GM21576 (cell line): ENCODE results near the gene LILRB2.
"Not testable (repeated sequence)": the region's sequence is repeated elsewhere in the genome, so short reads cannot be mapped to it uniquely, and the experiment has no call there.

Experiments used
- ATAC-seq: cut with Tn5 transposase; IDR thresholded peaks from one replicate; pipeline ENCODE4 v1.9.1; 2021; ENCODE audit warnings: mild to moderate bottlenecking, moderate library complexity; ENCODE audit not compliant: unreplicated experiment

The LILRB2 gene

GRCh38 chr19:54275951-54276350 is 5.0 kb downstream of the LILRB2 start:
- ATAC-seq: no peak

- not testable (repeated sequence) for ATAC-seq
Measured at GRCh38 chr19:54274516-54274915, 6.4 kb downstream of the LILRB2 start.

- ATAC-seq: no peak
Measured at GRCh38 chr19:54273821-54274220, 7.1 kb downstream of the LILRB2 start.

- ATAC-seq: not testable (repeated sequence)
Measured at GRCh38 chr19:54272181-54272580, 8.7 kb downstream of the LILRB2 start.

- not testable (repeated sequence) for ATAC-seq
Measured at GRCh38 chr19:54271587-54271986, 9.3 kb downstream of the LILRB2 start.

- no peak for ATAC-seq
Measured at GRCh38 chr19:54271106-54271505, 9.8 kb downstream of the LILRB2 start.

GRCh38 chr19:54268936-54269335 is 12.0 kb downstream of the LILRB2 start:
- no peak for ATAC-seq

- no peak for ATAC-seq
Measured at GRCh38 chr19:54266133-54266532, 14.8 kb downstream of the LILRB2 start.

GRCh38 chr19:54262470-54262869 is 18.4 kb downstream of the LILRB2 start:
- ATAC-seq: no peak

GRCh38 chr19:54262066-54262465 is 18.8 kb downstream of the LILRB2 start:
- no peak for ATAC-seq

GRCh38 chr19:54257116-54257480 is 23.8 kb downstream of the LILRB2 start, which contains the start of gene LILRB5:
LILRB5 (minus strand) TSS chr19:54257273; CDS start chr19:54257193, 80 bp downstream.
- no peak for ATAC-seq

- ATAC-seq: no peak
Measured at GRCh38 chr19:54256250-54257115, 24.4 kb downstream of the LILRB2 start.

- ATAC-seq: no peak
Measured at GRCh38 chr19:54255105-54255775, 25.7 kb downstream of the LILRB2 start.

GRCh38 chr19:54254195-54254906 is 26.6 kb downstream of the LILRB2 start:
- no peak for ATAC-seq

GRCh38 chr19:54253331-54254194 is 27.3 kb downstream of the LILRB2 start:
- no peak for ATAC-seq

- ATAC-seq: no peak
Measured at GRCh38 chr19:54252845-54253244, 28.1 kb downstream of the LILRB2 start.

GRCh38 chr19:54252243-54252642 is 28.7 kb downstream of the LILRB2 start:
- no peak for ATAC-seq

- no peak for ATAC-seq
Measured at GRCh38 chr19:54248016-54248601, 32.8 kb downstream of the LILRB2 start.

GRCh38 chr19:54247106-54247930 is 33.6 kb downstream of the LILRB2 start:
- no peak for ATAC-seq
